WTC11 (cell line): ENCODE data around the gene STK32B.

Experiments used
- CREB1 ChIP-seq: sonication (generic); formaldehyde crosslinking; IDR thresholded peaks from 2 replicates; pipeline ENCODE4 v1.8.0; 2023; ENCODE audit warnings: mild to moderate bottlenecking, missing genetic modification reagents
- MYBL2 ChIP-seq: sonication (generic); formaldehyde crosslinking; IDR thresholded peaks from 2 replicates; pipeline ENCODE4 v1.8.1; 2023; ENCODE audit warnings: mild to moderate bottlenecking, moderate library complexity, missing genetic modification reagents
- STAT6 ChIP-seq: sonication (generic); formaldehyde crosslinking; conservative IDR thresholded peaks from 2 replicates; pipeline ENCODE4 v1.8.1; 2023; ENCODE audit warnings: mild to moderate bottlenecking, low read depth, missing genetic modification reagents, moderate library complexity
- ZNF121 ChIP-seq: sonication (generic); formaldehyde crosslinking; IDR thresholded peaks from 2 replicates; pipeline ENCODE4 v1.8.0; 2023; ENCODE audit warnings: missing genetic modification reagents
- ZNF416 ChIP-seq: fragments of 250-450 bp; sonication (Bioruptor Pico); IDR thresholded peaks from 2 replicates; pipeline ENCODE4 v1.9.0; 2021; ENCODE audit warnings: mild to moderate bottlenecking, inconsistent platforms
- TF ChIP-seq, protein P1 (sequence below): fragments of 200-600 bp; IDR thresholded peaks from 2 replicates; pipeline ENCODE4 v1.8.0; 2022; ENCODE audit warnings: antibody characterized with exemption

DNA sequence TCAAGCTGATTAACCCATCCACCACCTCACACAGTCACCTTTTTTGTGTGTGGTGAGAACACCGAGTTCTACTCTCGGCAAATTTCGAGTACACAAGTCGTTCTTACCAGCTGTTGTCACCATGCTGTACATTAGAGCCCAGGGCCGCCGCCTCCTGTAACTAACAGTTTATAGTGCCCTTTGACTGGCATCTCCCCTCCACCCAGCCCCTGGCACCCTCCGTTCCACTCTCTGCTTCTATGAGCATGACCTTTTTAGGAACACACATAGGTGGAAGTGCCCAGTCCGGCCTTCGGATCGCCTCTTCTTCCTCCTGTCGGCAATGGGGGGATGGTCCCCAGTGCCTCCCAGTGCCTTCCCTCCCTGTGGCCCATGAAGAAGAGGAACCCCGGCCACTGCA lies 141.4 kb downstream of the STK32B start:
- TF ChIP-seq, protein P1, sequence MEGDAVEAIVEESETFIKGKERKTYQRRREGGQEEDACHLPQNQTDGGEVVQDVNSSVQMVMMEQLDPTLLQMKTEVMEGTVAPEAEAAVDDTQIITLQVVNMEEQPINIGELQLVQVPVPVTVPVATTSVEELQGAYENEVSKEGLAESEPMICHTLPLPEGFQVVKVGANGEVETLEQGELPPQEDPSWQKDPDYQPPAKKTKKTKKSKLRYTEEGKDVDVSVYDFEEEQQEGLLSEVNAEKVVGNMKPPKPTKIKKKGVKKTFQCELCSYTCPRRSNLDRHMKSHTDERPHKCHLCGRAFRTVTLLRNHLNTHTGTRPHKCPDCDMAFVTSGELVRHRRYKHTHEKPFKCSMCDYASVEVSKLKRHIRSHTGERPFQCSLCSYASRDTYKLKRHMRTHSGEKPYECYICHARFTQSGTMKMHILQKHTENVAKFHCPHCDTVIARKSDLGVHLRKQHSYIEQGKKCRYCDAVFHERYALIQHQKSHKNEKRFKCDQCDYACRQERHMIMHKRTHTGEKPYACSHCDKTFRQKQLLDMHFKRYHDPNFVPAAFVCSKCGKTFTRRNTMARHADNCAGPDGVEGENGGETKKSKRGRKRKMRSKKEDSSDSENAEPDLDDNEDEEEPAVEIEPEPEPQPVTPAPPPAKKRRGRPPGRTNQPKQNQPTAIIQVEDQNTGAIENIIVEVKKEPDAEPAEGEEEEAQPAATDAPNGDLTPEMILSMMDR = no peak
- TF ChIP-seq CREB1 (CRISPR knock-in tag) = no peak
- TF ChIP-seq ZNF121 (CRISPR knock-in tag) = no peak
- no peak for TF ChIP-seq ZNF416
- no peak for TF ChIP-seq MYBL2
- TF ChIP-seq STAT6 (CRISPR knock-in tag) = no peak
